ENCODE results near the gene FOXN4.

FOXN4 gene

DNA sequence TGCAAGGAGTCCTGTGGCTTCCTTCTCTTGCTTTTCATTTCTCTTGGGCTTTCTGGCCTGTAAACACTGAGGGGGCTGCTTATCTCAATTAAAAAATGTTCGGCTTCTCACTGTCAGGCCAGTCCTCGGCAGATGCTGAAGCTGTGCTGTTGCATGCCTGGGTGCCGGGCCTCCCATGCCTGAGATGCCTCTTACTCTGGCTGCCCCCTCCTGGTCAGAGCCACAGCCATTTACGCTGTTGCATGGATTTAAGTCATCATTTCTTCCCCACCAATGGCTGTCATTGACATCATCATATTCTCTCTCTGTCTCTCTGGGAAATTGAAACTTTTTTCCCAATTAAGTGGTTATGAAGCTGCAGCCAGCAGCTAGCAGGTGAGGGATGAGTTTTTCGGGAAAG, 53.7 kb downstream of the FOXN4 start:
- DNase-seq: no peak

DNA sequence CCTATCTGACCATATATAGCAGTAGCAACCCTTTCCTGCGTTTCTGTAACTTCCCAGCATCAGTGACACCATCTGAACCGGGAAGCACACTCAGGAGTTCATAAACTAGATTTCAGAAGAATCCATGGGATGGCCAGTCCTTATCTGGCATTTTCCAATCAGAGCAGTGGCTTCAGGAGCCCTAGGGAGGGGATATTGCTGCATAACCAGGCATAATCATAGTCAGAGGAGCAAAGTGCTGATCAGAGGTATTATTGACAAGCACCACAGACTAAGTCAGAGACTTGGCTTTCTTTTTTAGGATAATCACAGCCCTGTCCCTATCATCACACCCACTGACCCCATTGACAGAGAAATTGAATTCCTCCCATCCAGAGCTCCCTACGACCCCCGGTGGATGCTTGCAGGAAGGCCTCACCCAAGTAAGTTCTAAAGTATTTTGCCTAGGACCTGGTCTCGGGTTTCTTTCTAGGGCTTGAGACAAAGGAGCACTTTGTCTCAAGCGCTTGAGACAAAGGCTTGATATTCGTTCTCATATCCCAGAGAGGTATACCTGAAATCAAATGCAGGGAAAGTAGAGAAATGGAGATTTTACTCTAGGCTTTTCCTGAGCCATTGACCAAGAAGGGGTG, 55.1 kb downstream of the FOXN4 start:
- no peak for DNase-seq

DNA sequence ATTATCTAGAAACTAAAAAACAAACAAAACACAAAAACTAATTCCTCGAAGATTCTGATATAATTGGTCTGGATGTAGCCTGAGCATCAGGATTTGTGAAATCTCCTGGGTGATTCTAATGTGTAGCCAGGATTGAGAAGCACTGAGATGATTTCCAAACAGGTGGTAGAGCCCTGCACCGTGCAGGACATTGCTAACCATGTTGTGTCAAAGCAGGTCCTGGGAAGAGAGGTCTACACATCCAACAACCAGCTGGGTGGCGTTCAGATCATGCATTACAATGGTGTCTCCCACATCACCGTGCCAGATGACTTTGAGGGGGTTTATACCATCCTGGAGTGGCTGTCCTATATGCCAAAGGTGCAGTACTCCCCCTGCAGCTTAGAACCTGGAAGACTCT, 56.3 kb downstream of the FOXN4 start:
- no peak for DNase-seq

DNA sequence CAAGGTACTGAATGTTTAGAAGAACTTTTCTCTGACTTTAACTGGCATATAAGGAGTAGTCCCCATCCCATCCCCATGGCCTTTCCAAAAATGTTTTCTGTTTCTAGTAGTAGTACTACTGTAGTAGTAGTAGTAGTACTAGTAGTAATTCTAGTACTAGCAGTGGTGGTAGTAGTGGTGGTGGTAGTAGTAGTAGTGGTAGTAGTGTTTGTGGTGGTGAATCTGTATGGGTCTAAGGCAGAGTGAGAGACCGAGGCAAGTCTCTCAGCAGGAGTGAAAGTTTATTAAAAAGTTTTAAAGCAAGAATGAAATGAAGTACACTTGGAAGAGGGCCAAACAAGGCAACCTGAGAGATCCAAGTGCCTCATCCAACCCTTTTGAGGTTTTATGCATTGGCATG, 58.6 kb downstream of the FOXN4 start:
- no peak for DNase-seq

DNA sequence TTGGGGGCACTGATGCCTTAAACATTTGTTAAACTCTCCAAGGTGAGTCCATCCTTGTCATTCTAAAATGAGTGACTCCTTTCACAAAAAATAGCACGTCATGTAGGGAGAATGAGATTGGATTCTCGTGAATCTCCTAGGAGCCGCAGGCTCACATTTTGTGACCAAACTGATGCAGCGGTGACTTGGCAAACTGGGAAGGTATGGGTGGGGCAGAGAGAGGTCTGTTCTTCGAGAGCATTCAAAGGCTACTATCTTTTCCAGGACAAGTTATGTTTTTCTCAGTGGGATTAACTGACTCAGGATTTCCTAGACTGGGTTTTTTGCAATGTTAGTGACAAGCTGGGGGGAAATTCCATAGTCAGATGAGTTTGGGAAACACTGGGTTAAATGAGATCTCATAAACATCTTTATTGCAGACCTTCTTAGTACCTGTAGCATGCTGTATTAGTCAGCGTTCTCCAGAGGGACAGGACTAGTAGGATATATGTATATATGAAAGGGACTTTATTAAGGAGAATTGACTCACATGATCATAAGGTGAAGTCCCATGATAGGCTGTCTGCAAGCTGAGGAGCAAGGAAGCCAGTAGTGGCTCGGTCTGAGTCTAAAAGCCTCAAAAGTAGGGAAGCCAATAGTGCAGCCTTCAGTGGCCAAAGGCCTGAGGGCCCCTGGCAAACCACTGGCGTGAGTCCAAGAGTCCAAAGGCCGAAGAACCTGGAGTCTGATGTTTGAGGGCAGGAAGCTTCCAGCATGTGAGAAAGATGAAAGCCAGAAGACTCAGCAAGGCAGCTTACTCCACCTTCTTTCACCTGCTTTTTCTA, 61.0 kb downstream of the FOXN4 start:
- no peak for DNase-seq

DNA sequence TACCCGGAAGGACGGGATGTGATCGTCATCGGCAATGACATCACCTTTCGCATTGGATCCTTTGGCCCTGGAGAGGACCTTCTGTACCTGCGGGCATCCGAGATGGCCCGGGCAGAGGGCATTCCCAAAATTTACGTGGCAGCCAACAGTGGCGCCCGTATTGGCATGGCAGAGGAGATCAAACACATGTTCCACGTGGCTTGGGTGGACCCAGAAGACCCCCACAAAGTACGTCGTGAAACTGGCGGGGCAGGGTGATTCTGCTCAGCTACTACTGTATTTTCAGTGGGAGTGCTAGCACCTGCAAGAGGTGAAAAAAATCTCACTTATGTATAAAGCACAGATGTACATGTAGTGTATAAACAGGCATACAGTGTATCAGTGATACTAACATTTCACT, 62.9 kb downstream of the FOXN4 start:
- DNase-seq: no peak

DNA sequence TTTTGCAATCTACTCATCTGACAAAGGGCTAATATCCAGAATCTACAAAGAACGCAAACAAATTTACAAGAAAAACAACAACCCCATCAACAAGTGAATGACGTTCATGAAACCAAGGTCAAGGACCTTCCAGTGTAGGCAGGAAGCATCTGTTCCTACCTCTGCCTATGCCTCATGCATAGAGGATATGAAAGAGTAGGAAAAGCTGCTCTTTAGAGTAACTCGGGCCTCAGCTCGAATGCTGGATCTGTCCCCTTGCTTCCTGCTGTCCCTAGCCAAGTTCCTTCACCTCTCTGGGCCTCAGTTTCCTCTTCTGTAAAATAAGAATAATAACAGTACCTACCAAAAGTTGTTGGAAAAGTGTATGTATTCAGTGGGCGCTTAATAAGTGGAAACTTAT, 65.0 kb downstream of the FOXN4 start:
- DNase-seq: no peak

DNA sequence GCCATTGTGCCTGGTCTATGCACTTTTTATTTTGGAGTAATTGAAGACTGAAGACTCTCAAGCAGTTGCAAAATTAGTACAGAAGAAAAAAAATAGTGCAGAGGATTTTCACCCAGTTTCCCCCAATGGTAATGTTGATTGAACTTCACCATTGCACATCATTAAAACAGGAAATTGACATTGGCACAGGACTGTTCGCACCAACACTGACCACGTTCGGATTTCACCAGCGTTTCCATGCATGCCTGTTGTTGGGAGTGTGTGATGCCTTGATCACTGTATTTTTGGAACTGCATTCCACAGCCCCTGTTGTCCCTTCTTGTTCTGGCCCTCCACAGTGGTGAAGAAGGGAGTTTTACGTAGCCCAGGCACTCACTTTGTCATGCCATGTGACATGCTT, 67.1 kb downstream of the FOXN4 start:
- no peak for DNase-seq

DNA sequence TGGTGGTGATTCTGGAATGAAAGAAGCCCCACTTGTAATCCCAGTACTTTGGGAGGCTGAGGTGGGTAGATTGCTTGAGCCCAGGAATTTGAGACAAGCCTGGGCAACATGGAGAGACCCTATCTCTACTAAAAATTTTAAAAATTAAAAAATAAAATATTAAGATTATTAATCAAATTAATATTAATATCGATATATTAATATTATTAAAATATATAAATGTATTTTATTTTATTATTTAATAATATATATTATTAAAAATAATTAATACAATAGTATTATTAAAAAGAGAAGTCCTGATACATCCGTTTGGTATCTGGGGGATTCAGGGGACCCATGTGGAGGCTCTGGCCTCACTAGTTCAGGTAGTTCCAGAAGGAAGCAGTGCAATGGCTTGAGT, 68.7 kb downstream of the FOXN4 start:
- DNase-seq: no peak

DNA sequence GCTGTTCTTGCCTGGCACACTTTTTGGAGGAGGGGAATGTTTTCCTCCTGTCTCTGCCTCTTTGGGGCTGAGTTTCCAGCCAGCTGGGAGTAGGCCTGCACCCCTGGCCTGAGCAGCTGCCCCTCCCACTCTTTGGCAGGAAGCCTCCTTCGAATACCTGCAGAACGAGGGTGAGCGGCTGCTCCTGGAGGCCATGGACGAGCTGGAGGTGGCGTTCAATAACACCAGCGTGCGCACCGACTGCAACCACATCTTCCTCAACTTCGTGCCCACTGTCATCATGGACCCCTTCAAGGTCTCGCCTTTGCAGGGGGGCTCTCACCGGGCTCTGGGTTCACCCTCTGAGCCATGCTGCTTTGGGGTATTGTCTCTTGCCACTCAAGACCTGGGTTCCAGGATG, 69.4 kb downstream of the FOXN4 start:
- no peak for DNase-seq

DNA sequence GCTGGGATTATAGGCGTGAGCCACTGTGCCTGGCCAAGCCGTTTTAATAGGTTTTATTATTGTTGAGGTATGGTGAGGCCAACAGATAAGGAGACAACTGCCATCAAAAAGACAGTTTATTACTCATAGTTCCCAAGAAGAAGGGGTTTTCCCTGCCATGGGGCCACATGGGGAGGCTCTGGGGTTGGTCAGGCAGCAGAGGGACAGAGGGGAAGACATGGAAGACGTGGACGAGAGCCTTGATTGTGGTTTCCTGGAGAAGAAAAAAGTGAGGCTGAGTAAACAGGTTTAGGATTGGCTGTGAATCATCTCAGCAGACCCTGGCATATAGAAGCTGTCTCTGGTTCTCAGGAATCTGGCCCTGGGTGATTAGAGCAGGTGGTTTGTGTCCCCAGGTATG, 69.9 kb downstream of the FOXN4 start:
- DNase-seq: no peak

DNA sequence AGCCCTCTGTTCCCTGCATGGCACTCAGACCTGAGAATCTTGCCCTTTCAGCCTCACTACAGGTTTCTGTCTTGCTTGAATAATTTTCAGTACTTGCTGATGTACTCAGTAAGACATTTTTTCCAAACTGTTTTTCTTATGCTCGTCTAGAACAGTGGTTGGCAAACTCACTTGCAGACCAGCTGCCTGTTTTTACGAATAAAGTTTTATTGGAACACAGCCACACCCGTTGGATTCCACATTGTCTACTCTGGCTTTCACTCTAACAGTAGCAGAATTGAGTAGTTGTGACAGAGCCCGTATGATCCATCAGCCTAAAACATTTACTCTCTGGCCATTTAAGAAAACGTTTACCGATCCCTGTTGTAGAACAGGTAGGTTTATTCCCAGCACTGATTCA, 72.8 kb downstream of the FOXN4 start:
- no peak for DNase-seq

DNA sequence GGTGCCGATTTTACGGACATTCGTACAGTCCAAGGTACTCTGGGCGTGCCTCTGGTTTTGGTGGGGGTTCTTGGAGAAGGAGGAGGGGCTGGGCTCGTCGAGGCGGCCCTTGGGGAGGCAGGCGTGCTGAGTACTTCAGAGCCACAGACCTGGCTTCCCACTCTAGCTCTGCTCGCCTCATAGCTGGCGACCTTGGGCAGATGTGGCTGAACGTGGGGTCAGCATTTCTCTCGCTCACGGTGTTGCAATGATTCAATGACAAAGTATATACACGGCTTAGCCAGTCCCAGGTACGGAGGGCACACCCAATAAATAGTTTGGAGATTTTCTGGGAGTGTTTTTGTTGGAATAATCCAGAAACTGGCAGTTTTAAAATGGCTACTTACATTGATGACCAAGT, 75.1 kb downstream of the FOXN4 start:
- DNase-seq: no peak

DNA sequence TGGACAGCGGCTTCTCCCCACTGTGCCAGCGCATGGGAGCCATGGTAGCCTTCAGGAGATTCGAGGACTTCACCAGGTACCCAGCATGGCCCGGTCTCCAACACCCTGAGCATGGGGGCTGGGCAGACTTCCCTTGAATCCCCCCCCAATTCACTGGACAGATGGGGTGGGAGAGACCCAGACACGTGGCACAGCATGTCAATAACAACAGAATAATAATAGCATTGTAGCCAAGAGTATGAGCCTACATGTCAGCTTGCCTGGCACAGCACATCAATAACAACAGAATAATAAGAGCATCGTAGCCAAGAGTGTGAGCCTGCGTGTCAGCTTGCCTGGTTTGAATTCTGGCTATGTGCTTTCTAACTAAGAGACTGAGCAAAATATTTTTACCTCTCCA, 76.4 kb downstream of the FOXN4 start:
- DNase-seq: no peak

DNA sequence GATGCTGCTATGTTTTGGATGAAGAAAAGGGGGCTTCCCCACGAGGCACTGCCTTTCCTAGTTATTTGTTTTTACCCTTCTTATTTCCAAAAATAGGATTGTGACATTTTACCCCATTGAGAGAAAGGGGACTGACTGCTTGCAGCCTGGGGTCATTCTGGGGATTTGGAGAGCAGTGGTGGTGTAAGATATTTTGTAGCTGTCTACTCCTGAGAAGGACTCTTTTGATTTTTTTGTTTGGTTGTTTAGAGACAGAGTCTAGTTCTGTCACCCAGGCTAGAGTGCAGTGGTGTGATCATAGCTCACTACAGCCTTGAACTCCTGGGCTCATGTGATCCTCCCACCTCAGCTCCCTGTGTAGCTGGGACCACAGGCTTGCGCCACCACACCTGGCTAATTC, 78.9 kb downstream of the FOXN4 start:
- no peak for DNase-seq

DNA sequence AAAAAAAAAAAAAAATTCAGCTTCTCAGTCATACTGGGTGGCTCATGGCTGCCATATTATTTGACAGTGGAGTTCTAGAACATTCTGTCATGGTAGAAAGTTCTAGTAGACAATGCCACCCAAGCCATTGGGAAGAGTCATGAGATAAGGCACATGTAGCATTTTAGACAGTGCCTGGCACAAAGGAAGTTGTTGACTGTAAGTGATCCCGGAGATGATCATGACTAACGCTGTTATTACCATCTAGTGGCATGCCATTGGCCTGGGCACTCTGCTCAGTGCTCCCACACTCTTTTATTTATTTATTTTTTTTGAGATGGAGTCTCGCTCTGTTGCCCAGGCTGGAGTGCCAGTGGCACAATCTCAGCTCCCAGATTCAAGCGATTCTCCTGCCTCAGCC, 80.4 kb downstream of the FOXN4 start:
- DNase-seq: no peak
